ENCODE measurements around the gene TEX101.

TEX101 gene

DNA sequence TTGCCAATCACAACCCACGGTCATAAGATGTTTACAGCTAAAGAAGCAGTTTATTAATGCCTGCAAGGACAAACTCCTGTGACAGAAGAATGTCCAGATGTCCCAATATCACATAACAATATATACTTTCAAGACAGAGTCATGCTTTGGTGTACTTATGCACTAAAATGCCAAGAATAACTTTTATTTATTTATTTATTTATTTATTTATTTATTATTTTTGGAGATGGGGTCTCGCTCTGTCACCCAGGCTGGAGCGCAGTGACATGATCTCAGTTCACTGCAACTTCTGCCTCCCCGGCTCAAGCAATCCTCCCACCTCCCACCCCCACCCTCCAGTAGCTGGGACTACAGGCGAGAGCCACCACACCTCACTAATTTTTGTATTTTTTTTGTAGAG is 9.1 kb downstream of the TEX101 start (continued):
- TF ChIP-seq, protein P1, sequence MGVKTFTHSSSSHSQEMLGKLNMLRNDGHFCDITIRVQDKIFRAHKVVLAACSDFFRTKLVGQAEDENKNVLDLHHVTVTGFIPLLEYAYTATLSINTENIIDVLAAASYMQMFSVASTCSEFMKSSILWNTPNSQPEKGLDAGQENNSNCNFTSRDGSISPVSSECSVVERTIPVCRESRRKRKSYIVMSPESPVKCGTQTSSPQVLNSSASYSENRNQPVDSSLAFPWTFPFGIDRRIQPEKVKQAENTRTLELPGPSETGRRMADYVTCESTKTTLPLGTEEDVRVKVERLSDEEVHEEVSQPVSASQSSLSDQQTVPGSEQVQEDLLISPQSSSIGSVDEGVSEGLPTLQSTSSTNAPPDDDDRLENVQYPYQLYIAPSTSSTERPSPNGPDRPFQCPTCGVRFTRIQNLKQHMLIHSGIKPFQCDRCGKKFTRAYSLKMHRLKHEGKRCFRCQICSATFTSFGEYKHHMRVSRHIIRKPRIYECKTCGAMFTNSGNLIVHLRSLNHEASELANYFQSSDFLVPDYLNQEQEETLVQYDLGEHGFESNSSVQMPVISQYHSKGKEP (tag by site-specific recombination; IDR thresholded peaks at IDR 0.05) = no peak
- no peak for TF ChIP-seq ZNF112 (tag by site-specific recombination; IDR thresholded peaks at IDR 0.05)
- no peak for TF ChIP-seq ZNF561 (tag by site-specific recombination; IDR thresholded peaks at IDR 0.05; ENCODE audit: borderline replicate concordance)
- no peak for TF ChIP-seq ZNF146 (tag by site-specific recombination; IDR thresholded peaks at IDR 0.05)
- no peak for TF ChIP-seq ZNF521 (tag by site-specific recombination; IDR thresholded peaks at IDR 0.05)
- no peak for TF ChIP-seq SCRT2 (tag by site-specific recombination; IDR thresholded peaks at IDR 0.05)
- no peak for TF ChIP-seq ZBTB7A (tag by site-specific recombination; IDR thresholded peaks at IDR 0.05; ENCODE audit: low read depth)
- no peak for TF ChIP-seq GFI1B (tag by site-specific recombination; IDR thresholded peaks at IDR 0.05)
- TF ChIP-seq ZNF404 (tag by site-specific recombination; IDR thresholded peaks at IDR 0.05) = 0 out of 2 replicates have a peak, but pooled peaks have one; percentile 46
- TF ChIP-seq, protein P2, sequence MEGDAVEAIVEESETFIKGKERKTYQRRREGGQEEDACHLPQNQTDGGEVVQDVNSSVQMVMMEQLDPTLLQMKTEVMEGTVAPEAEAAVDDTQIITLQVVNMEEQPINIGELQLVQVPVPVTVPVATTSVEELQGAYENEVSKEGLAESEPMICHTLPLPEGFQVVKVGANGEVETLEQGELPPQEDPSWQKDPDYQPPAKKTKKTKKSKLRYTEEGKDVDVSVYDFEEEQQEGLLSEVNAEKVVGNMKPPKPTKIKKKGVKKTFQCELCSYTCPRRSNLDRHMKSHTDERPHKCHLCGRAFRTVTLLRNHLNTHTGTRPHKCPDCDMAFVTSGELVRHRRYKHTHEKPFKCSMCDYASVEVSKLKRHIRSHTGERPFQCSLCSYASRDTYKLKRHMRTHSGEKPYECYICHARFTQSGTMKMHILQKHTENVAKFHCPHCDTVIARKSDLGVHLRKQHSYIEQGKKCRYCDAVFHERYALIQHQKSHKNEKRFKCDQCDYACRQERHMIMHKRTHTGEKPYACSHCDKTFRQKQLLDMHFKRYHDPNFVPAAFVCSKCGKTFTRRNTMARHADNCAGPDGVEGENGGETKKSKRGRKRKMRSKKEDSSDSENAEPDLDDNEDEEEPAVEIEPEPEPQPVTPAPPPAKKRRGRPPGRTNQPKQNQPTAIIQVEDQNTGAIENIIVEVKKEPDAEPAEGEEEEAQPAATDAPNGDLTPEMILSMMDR (tag by site-specific recombination; IDR thresholded peaks at IDR 0.05) = no peak
- TF ChIP-seq KLF8 (tag by site-specific recombination; IDR thresholded peaks at IDR 0.05) = no peak
- TF ChIP-seq, protein P3, sequence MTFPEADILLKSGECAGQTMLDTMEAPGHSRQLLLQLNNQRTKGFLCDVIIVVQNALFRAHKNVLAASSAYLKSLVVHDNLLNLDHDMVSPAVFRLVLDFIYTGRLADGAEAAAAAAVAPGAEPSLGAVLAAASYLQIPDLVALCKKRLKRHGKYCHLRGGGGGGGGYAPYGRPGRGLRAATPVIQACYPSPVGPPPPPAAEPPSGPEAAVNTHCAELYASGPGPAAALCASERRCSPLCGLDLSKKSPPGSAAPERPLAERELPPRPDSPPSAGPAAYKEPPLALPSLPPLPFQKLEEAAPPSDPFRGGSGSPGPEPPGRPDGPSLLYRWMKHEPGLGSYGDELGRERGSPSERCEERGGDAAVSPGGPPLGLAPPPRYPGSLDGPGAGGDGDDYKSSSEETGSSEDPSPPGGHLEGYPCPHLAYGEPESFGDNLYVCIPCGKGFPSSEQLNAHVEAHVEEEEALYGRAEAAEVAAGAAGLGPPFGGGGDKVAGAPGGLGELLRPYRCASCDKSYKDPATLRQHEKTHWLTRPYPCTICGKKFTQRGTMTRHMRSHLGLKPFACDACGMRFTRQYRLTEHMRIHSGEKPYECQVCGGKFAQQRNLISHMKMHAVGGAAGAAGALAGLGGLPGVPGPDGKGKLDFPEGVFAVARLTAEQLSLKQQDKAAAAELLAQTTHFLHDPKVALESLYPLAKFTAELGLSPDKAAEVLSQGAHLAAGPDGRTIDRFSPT (tag by site-specific recombination; IDR thresholded peaks at IDR 0.05) = no peak
- TF ChIP-seq ZFP41 (tag by site-specific recombination; IDR thresholded peaks at IDR 0.05; ENCODE audit: borderline replicate concordance) = no peak
- TF ChIP-seq, protein P4, sequence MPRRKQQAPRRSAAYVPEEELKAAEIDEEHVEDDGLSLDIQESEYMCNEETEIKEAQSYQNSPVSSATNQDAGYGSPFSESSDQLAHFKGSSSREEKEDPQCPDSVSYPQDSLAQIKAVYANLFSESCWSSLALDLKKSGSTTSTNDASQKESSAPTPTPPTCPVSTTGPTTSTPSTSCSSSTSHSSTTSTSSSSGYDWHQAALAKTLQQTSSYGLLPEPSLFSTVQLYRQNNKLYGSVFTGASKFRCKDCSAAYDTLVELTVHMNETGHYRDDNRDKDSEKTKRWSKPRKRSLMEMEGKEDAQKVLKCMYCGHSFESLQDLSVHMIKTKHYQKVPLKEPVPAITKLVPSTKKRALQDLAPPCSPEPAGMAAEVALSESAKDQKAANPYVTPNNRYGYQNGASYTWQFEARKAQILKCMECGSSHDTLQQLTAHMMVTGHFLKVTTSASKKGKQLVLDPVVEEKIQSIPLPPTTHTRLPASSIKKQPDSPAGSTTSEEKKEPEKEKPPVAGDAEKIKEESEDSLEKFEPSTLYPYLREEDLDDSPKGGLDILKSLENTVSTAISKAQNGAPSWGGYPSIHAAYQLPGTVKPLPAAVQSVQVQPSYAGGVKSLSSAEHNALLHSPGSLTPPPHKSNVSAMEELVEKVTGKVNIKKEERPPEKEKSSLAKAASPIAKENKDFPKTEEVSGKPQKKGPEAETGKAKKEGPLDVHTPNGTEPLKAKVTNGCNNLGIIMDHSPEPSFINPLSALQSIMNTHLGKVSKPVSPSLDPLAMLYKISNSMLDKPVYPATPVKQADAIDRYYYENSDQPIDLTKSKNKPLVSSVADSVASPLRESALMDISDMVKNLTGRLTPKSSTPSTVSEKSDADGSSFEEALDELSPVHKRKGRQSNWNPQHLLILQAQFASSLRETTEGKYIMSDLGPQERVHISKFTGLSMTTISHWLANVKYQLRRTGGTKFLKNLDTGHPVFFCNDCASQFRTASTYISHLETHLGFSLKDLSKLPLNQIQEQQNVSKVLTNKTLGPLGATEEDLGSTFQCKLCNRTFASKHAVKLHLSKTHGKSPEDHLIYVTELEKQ (tag by site-specific recombination; IDR thresholded peaks at IDR 0.05; ENCODE audit: borderline replicate concordance) = no peak
- TF ChIP-seq, protein P5, sequence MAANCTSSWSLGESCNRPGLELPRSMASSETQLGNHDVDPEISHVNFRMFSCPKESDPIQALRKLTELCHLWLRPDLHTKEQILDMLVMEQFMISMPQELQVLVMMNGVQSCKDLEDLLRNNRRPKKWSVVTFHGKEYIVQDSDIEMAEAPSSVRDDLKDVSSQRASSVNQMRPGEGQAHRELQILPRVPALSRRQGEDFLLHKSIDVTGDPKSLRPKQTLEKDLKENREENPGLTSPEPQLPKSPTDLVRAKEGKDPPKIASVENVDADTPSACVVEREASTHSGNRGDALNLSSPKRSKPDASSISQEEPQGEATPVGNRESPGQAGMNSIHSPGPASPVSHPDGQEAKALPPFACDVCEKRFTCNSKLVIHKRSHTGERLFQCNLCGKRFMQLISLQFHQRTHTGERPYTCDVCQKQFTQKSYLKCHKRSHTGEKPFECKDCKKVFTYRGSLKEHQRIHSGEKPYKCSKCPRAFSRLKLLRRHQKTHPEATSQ (tag by site-specific recombination; IDR thresholded peaks at IDR 0.05) = no peak
- no peak for TF ChIP-seq ZBTB17 (tag by site-specific recombination; IDR thresholded peaks at IDR 0.05)
- no peak for TF ChIP-seq ZNF157 (tag by site-specific recombination; IDR thresholded peaks at IDR 0.05)
- no peak for TF ChIP-seq ZNF677 (tag by site-specific recombination; IDR thresholded peaks at IDR 0.05)
- TF ChIP-seq ZSCAN23 (tag by site-specific recombination; IDR thresholded peaks at IDR 0.05) = no peak
- TF ChIP-seq ZNF155 (tag by site-specific recombination; IDR thresholded peaks at IDR 0.05) = no peak
- no peak for TF ChIP-seq KLF7 (tag by site-specific recombination; IDR thresholded peaks at IDR 0.05; ENCODE audit: borderline replicate concordance)
- no peak for TF ChIP-seq GLI4 (tag by site-specific recombination; IDR thresholded peaks at IDR 0.05)
- TF ChIP-seq, protein P6, sequence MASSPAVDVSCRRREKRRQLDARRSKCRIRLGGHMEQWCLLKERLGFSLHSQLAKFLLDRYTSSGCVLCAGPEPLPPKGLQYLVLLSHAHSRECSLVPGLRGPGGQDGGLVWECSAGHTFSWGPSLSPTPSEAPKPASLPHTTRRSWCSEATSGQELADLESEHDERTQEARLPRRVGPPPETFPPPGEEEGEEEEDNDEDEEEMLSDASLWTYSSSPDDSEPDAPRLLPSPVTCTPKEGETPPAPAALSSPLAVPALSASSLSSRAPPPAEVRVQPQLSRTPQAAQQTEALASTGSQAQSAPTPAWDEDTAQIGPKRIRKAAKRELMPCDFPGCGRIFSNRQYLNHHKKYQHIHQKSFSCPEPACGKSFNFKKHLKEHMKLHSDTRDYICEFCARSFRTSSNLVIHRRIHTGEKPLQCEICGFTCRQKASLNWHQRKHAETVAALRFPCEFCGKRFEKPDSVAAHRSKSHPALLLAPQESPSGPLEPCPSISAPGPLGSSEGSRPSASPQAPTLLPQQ (tag by site-specific recombination; IDR thresholded peaks at IDR 0.05) = no peak
- TF ChIP-seq ZNF664 (tag by site-specific recombination; IDR thresholded peaks at IDR 0.05) = no peak
- no peak for TF ChIP-seq ZNF174 (tag by site-specific recombination; IDR thresholded peaks at IDR 0.05)
- no peak for TF ChIP-seq ZBTB1 (tag by site-specific recombination; IDR thresholded peaks at IDR 0.05)
- no peak for TF ChIP-seq SALL2 (tag by site-specific recombination; IDR thresholded peaks at IDR 0.05; ENCODE audit: borderline replicate concordance)
- peak; percentile 53 for TF ChIP-seq ZNF623 (tag by site-specific recombination; IDR thresholded peaks at IDR 0.05)
- TF ChIP-seq HOXD13 (CRISPR knock-in tag; IDR thresholded peaks at IDR 0.05; ENCODE audit: borderline replicate concordance) = no peak
- TF ChIP-seq ZNF266 (tag by site-specific recombination; IDR thresholded peaks at IDR 0.05; ENCODE audit: low read depth) = no peak
- TF ChIP-seq ZNF621 (tag by site-specific recombination; IDR thresholded peaks at IDR 0.05) = no peak

Data from HEK293 (cell line).